HG03039 (cell line): ENCODE data around the gene MCTS1.
"Not testable (repeated sequence)": the region's sequence is repeated elsewhere in the genome, so short reads cannot be mapped to it uniquely, and the experiment has no call there.

ENCODE experiments used
- ATAC-seq: cut with Tn5 transposase; IDR thresholded peaks from one replicate; pipeline ENCODE4 v1.9.1; 2021; ENCODE audit warnings: mild to moderate bottlenecking, moderate library complexity; ENCODE audit not compliant: unreplicated experiment

Gene MCTS1

GRCh38 chrX:120629667-120630537 is 26.0 kb downstream of the MCTS1 start, which contains the start of gene C1GALT1C1:
Gene C1GALT1C1 (minus strand): TSS chrX:120630054. CDS start chrX:120627166, 2,888 bp downstream.
- ATAC-seq: peak; percentile 94

- no peak for ATAC-seq
Observed at GRCh38 chrX:120638619-120639018, 34.7 kb downstream of the MCTS1 start.

GRCh38 chrX:120642871-120643270 is 39.0 kb downstream of the MCTS1 start:
- no peak for ATAC-seq

- no peak for ATAC-seq
Observed at GRCh38 chrX:120647127-120647526, 43.2 kb downstream of the MCTS1 start.

GRCh38 chrX:120652256-120652655 is 48.4 kb downstream of the MCTS1 start:
- not testable (repeated sequence) for ATAC-seq

GRCh38 chrX:120653000-120653399 is 49.1 kb downstream of the MCTS1 start:
- no peak for ATAC-seq

GRCh38 chrX:120660637-120661036 is 56.7 kb downstream of the MCTS1 start:
- ATAC-seq: no peak
